Measurements from ENCODE around the gene DYNLL1. TPM values are rescaled to one million over a fixed set of nuclear protein-coding genes. Genes with fewer than 3 reads are reported as not detected.

The DYNLL1 gene
- total and polyA plus RNA-seq, 2 experiments from 2014 or later: 310 to 868 TPM

GRCh38 chr12:120483621-120484020, 12.3 kb upstream of the DYNLL1 start:
- H4K20me1 ChIP-seq (replicated peaks; ENCODE audit: insufficient read depth): no peaks in the 10 kb centered on the region
- H3K27ac Mint-ChIP-seq: no peak overlapping the region
- H3K4me3 Mint-ChIP-seq: no peak overlapping the region
- DNase-seq (ENCODE audit: low spot score) (no peak), ATAC-seq (no peak)
- no peak overlapping the region for H3K27ac ChIP-seq (ENCODE audit: low read depth)
- H2AFZ ChIP-seq: no peak overlapping the region
- H3K27me3 ChIP-seq (ENCODE audit: insufficient read depth): no peaks in the 10 kb centered on the region
- H3K4me1 ChIP-seq (ENCODE audit: insufficient read depth): no peaks in the 10 kb centered on the region; the same call in 1 of the 2 replicates
- peaks cover 6% of the 10 kb centered on the region; the same call in 2 of the 3 replicates for H3K4me1 Mint-ChIP-seq
- peaks cover 3% of the 10 kb centered on the region for H3K27me3 Mint-ChIP-seq (ENCODE audit: insufficient read depth, low read depth, poor library complexity)
- no peak overlapping the region for H3K4me3 ChIP-seq
- H3K9me2 ChIP-seq (ENCODE audit: insufficient read depth): no peaks in the 10 kb centered on the region
- no peaks in the 10 kb centered on the region for H3K9me3 Mint-ChIP-seq
- 0 out of 3 replicates have a peak, but pooled peaks cover 9% of the 10 kb centered on the region for H3K36me3 Mint-ChIP-seq (ENCODE audit: low read depth)
- no peaks in the 10 kb centered on the region for H3K36me3 ChIP-seq (ENCODE audit: insufficient read depth)
- no peaks in the 10 kb centered on the region for H3K79me2 ChIP-seq (replicated peaks; ENCODE audit: insufficient read depth)
- no peaks in the 10 kb centered on the region for H3F3A ChIP-seq (replicated peaks; ENCODE audit: low read depth)
- TF ChIP-seq ZNF331 (CRISPR knock-in tag; IDR thresholded peaks at IDR 0.05; ENCODE audit: low read depth): no peak
- TF ChIP-seq EZH2phosphoT487 (IDR thresholded peaks at IDR 0.05; ENCODE audit: unreplicated experiment): no peak
- no peak for TF ChIP-seq POLR2AphosphoS5 (IDR thresholded peaks at IDR 0.05; ENCODE audit: low read depth)
- no peak for TF ChIP-seq NANOG (IDR thresholded peaks at IDR 0.05; ENCODE audit: borderline replicate concordance)
- no peak for TF ChIP-seq EZH2 (IDR thresholded peaks at IDR 0.05; ENCODE audit: low read depth, unreplicated experiment)
- H3K4me2 ChIP-seq: no peak overlapping the region

GRCh38 chr12:120485961-120486881, 9.7 kb upstream of the DYNLL1 start:
- Mint-ChIP-seq H3K27me3 (ENCODE audit: insufficient read depth, low read depth, poor library complexity) (peaks cover 2% of the 10 kb centered on the region), H3K36me3 (ENCODE audit: low read depth) (peaks cover 9% of the 10 kb centered on the region; the same call in 1 of the 3 replicates), H3K4me1 (no peaks in the 10 kb centered on the region), H3K4me3 (no peak overlapping the region), H3K9me3 (no peaks in the 10 kb centered on the region), H3K27ac (no peak overlapping the region)
- Histone ChIP-seq H3K4me3 (no peak overlapping the region), H3K9me2 (ENCODE audit: insufficient read depth) (no peaks in the 10 kb centered on the region), H3K36me3 (ENCODE audit: insufficient read depth) (no peaks in the 10 kb centered on the region), H3K27ac (ENCODE audit: low read depth) (no peak overlapping the region), H2AFZ (no peak overlapping the region), H3F3A (replicated peaks; ENCODE audit: low read depth) (no peaks in the 10 kb centered on the region), H3K27me3 (ENCODE audit: insufficient read depth) (no peaks in the 10 kb centered on the region), H3K4me2 (no peak overlapping the region), H3K79me2 (replicated peaks; ENCODE audit: insufficient read depth) (no peaks in the 10 kb centered on the region), H3K4me1 (ENCODE audit: insufficient read depth) (no peaks in the 10 kb centered on the region), H4K20me1 (replicated peaks; ENCODE audit: insufficient read depth) (no peaks in the 10 kb centered on the region)
- ATAC-seq (no peak), DNase-seq (ENCODE audit: low spot score) (no peak)
- no peak for TF ChIP-seq ZNF114 (CRISPR knock-in tag; IDR thresholded peaks at IDR 0.05)
- no peak for TF ChIP-seq CTCF (conservative IDR thresholded peaks at IDR 0.05; ENCODE audit: low read depth in 2 of 2)
- no peak for TF ChIP-seq EZH2phosphoT487 (IDR thresholded peaks at IDR 0.05; ENCODE audit: unreplicated experiment)
- no peak for TF ChIP-seq ETS1 (IDR thresholded peaks at IDR 0.05)
- TF ChIP-seq CREB1 (CRISPR knock-in tag; IDR thresholded peaks at IDR 0.05; ENCODE audit: low read depth): no peak
- TF ChIP-seq EZH2 (IDR thresholded peaks at IDR 0.05; ENCODE audit: low read depth, unreplicated experiment): no peak
- no peak for TF ChIP-seq ZNF331 (CRISPR knock-in tag; IDR thresholded peaks at IDR 0.05; ENCODE audit: low read depth)
- TF ChIP-seq, protein P1, sequence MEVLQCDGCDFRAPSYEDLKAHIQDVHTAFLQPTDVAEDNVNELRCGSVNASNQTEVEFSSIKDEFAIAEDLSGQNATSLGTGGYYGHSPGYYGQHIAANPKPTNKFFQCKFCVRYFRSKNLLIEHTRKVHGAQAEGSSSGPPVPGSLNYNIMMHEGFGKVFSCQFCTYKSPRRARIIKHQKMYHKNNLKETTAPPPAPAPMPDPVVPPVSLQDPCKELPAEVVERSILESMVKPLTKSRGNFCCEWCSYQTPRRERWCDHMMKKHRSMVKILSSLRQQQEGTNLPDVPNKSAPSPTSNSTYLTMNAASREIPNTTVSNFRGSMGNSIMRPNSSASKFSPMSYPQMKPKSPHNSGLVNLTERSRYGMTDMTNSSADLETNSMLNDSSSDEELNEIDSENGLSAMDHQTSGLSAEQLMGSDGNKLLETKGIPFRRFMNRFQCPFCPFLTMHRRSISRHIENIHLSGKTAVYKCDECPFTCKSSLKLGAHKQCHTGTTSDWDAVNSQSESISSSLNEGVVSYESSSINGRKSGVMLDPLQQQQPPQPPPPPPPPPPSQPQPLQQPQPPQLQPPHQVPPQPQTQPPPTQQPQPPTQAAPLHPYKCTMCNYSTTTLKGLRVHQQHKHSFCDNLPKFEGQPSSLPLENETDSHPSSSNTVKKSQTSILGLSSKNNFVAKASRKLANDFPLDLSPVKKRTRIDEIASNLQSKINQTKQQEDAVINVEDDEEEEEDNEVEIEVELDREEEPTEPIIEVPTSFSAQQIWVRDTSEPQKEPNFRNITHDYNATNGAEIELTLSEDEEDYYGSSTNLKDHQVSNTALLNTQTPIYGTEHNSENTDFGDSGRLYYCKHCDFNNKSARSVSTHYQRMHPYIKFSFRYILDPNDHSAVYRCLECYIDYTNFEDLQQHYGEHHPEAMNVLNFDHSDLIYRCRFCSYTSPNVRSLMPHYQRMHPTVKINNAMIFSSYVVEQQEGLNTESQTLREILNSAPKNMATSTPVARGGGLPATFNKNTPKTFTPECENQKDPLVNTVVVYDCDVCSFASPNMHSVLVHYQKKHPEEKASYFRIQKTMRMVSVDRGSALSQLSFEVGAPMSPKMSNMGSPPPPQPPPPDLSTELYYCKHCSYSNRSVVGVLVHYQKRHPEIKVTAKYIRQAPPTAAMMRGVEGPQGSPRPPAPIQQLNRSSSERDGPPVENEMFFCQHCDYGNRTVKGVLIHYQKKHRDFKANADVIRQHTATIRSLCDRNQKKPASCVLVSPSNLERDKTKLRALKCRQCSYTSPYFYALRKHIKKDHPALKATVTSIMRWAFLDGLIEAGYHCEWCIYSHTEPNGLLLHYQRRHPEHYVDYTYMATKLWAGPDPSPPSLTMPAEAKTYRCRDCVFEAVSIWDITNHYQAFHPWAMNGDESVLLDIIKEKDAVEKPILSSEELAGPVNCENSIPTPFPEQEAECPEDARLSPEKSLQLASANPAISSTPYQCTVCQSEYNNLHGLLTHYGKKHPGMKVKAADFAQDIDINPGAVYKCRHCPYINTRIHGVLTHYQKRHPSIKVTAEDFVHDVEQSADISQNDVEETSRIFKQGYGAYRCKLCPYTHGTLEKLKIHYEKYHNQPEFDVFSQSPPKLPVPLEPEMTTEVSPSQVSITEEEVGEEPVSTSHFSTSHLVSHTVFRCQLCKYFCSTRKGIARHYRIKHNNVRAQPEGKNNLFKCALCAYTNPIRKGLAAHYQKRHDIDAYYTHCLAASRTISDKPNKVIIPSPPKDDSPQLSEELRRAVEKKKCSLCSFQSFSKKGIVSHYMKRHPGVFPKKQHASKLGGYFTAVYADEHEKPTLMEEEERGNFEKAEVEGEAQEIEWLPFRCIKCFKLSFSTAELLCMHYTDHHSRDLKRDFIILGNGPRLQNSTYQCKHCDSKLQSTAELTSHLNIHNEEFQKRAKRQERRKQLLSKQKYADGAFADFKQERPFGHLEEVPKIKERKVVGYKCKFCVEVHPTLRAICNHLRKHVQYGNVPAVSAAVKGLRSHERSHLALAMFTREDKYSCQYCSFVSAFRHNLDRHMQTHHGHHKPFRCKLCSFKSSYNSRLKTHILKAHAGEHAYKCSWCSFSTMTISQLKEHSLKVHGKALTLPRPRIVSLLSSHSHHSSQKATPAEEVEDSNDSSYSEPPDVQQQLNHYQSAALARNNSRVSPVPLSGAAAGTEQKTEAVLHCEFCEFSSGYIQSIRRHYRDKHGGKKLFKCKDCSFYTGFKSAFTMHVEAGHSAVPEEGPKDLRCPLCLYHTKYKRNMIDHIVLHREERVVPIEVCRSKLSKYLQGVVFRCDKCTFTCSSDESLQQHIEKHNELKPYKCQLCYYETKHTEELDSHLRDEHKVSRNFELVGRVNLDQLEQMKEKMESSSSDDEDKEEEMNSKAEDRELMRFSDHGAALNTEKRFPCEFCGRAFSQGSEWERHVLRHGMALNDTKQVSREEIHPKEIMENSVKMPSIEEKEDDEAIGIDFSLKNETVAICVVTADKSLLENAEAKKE (CRISPR knock-in tag; IDR thresholded peaks at IDR 0.05): no peak

Data from GM23338 (cell line).